Measurements from ENCODE around the gene TMEM108.

The TMEM108 gene

DNA sequence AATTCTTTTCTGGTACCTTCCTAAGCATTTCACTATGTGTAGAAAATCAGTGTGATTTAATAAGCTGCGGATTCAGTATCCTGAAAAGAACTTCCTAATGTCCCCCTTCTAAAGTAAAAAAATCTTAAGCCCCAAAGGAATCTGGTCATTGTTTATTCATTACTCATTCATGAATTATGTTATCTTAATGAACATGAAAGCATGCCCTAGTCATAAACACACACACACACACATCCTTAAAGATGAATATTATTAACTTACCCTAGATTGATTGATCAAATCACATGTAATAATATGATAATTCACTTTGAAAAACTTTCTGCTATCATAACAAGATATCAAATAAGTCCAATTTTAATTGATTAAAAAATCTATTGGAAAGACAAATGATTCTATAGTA, 265.2 kb downstream of the TMEM108 start:
- no peaks in the 10 kb centered on the region for H3K36me3 ChIP-seq (ENCODE audit: control insufficient read depth in 1 of 2, insufficient read depth in 2 of 2, low read length in 2 of 2)
- H3K4me1 ChIP-seq (ENCODE audit: control insufficient read depth in 1 of 2, insufficient read depth in 2 of 2, low read length in 2 of 2), result peaks cover 0 to 2% of the 10 kb centered on the region in 2 experiments
- no peak overlapping the region for H3K4ac ChIP-seq (ENCODE audit: low read depth, low read length)
- H2BK5ac ChIP-seq (ENCODE audit: low read depth, low read length, poor library complexity), result no peak overlapping the region
- no peak overlapping the region for H3K4me2 ChIP-seq (ENCODE audit: low read length)
- no peak overlapping the region for H4K91ac ChIP-seq (ENCODE audit: low read depth, low read length)
- no CpG with 5 or more reads among the region's 1 CpG for WGBS (ENCODE audit: extremely low coverage, insufficient coverage, insufficient read length)
- H2AK5ac ChIP-seq (ENCODE audit: low read length), result no peak overlapping the region
- no peak overlapping the region for H2AFZ ChIP-seq (ENCODE audit: insufficient read depth, low read length, poor library complexity)
- H3K9me3 ChIP-seq (ENCODE audit: insufficient read depth, low read depth, low read length), result no peaks in the 10 kb centered on the region
- H3K27ac ChIP-seq (ENCODE audit: low read depth, low read length), result no peak overlapping the region
- no peak overlapping the region for H4K12ac ChIP-seq (ENCODE audit: low read depth, low read length)
- H4K8ac ChIP-seq (ENCODE audit: low read depth, low read length), result no peak overlapping the region
- peaks cover 2% of the 10 kb centered on the region for H3K79me1 ChIP-seq (ENCODE audit: low read length)
- no peak overlapping the region for H3K23ac ChIP-seq (ENCODE audit: low read length)
- no peak overlapping the region for H3K14ac ChIP-seq (ENCODE audit: low read length)
- H3K9ac ChIP-seq (ENCODE audit: low read length), result no peak overlapping the region
- no peak for DNase-seq
- H3K4me3 ChIP-seq (ENCODE audit: low read depth, low read length), result no peak overlapping the region
- H2BK120ac ChIP-seq (ENCODE audit: insufficient read depth, low read length, poor library complexity), result no peak overlapping the region
- H3K18ac ChIP-seq (ENCODE audit: low read length), result no peak overlapping the region
- H3K27me3 ChIP-seq (ENCODE audit: insufficient read depth, low read length), result no peaks in the 10 kb centered on the region
- no peak overlapping the region for H2BK12ac ChIP-seq (ENCODE audit: low read length)
- H3K79me2 ChIP-seq (ENCODE audit: control insufficient read depth, insufficient read depth, low read length, poor library complexity), result no peaks in the 10 kb centered on the region

- no peak overlapping the region for H3K18ac ChIP-seq (ENCODE audit: low read length)
- peaks cover 1% of the 10 kb centered on the region for H3K79me2 ChIP-seq (ENCODE audit: control insufficient read depth, insufficient read depth, low read length, poor library complexity)
- H3K23ac ChIP-seq (ENCODE audit: low read length), result no peak overlapping the region
- H3K4me1 ChIP-seq (ENCODE audit: control insufficient read depth in 1 of 2, insufficient read depth in 2 of 2, low read length in 2 of 2), result peaks cover 0 to 3% of the 10 kb centered on the region in 2 experiments
- no peak overlapping the region for H4K12ac ChIP-seq (ENCODE audit: low read depth, low read length)
- H3K4me3 ChIP-seq (ENCODE audit: low read depth, low read length), result no peak overlapping the region
- no peak overlapping the region for H2BK120ac ChIP-seq (ENCODE audit: insufficient read depth, low read length, poor library complexity)
- DNase-seq, result no peak
- H3K9me3 ChIP-seq (ENCODE audit: insufficient read depth, low read depth, low read length), result no peaks in the 10 kb centered on the region
- no peak overlapping the region for H4K8ac ChIP-seq (ENCODE audit: low read depth, low read length)
- no peak overlapping the region for H3K9ac ChIP-seq (ENCODE audit: low read length)
- H3K14ac ChIP-seq (ENCODE audit: low read length), result no peak overlapping the region
- no peaks in the 10 kb centered on the region for H3K27me3 ChIP-seq (ENCODE audit: insufficient read depth, low read length)
- no peak overlapping the region for H2AFZ ChIP-seq (ENCODE audit: insufficient read depth, low read length, poor library complexity)
- H3K79me1 ChIP-seq (ENCODE audit: low read length), result no peaks in the 10 kb centered on the region
- no peak overlapping the region for H2AK5ac ChIP-seq (ENCODE audit: low read length)
- no peak overlapping the region for H2BK12ac ChIP-seq (ENCODE audit: low read length)
- WGBS (ENCODE audit: extremely low coverage, insufficient coverage, insufficient read length), result no CpG with 5 or more reads among the region's 1 CpG
- no peak overlapping the region for H4K91ac ChIP-seq (ENCODE audit: low read depth, low read length)
- H3K4me2 ChIP-seq (ENCODE audit: low read length), result no peak overlapping the region
- no peak overlapping the region for H2BK5ac ChIP-seq (ENCODE audit: low read depth, low read length, poor library complexity)
- H3K36me3 ChIP-seq (ENCODE audit: control insufficient read depth in 1 of 2, insufficient read depth in 2 of 2, low read length in 2 of 2), result no peaks in the 10 kb centered on the region
- no peak overlapping the region for H3K27ac ChIP-seq (ENCODE audit: low read depth, low read length)
- H3K4ac ChIP-seq (ENCODE audit: low read depth, low read length), result no peak overlapping the region
Measured at GRCh38 chr3:133317866-133318265, 279.7 kb downstream of the TMEM108 start.

DNA sequence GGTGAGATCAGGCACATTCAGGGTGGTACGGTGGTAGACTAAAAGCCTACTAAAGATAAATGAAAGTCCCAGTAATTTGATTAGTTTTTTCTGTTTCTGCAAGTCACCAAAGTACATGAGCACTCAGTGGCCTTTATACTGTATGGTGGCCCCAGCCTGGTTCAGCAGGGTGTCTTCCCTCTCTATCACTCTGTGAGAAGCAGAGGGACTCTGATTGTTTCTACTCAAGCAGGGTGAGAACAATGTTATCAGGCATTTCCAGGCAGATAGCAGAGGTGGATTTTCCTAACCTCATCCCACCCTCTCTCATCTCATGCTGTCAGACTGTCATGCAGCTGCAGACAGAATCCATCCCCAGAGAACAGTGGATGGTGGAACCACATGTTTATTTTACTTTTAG, 290.2 kb downstream of the TMEM108 start:
- DNase-seq, result no peak
- no peaks in the 10 kb centered on the region for H3K79me1 ChIP-seq (ENCODE audit: low read length)
- no peaks in the 10 kb centered on the region for H3K36me3 ChIP-seq (ENCODE audit: control insufficient read depth in 1 of 2, insufficient read depth in 2 of 2, low read length in 2 of 2)
- H3K27ac ChIP-seq (ENCODE audit: low read depth, low read length), result no peak overlapping the region
- no peak overlapping the region for H3K4me3 ChIP-seq (ENCODE audit: low read depth, low read length)
- H3K9ac ChIP-seq (ENCODE audit: low read length), result no peak overlapping the region
- no peak overlapping the region for H2BK12ac ChIP-seq (ENCODE audit: low read length)
- no peaks in the 10 kb centered on the region for H3K4me1 ChIP-seq (ENCODE audit: control insufficient read depth in 1 of 2, insufficient read depth in 2 of 2, low read length in 2 of 2)
- no peak overlapping the region for H4K91ac ChIP-seq (ENCODE audit: low read depth, low read length)
- H3K9me3 ChIP-seq (ENCODE audit: insufficient read depth, low read depth, low read length), result peaks cover 1% of the 10 kb centered on the region
- no peak overlapping the region for H3K14ac ChIP-seq (ENCODE audit: low read length)
- no peak overlapping the region for H3K23ac ChIP-seq (ENCODE audit: low read length)
- H3K18ac ChIP-seq (ENCODE audit: low read length), result no peak overlapping the region
- no peaks in the 10 kb centered on the region for H3K27me3 ChIP-seq (ENCODE audit: insufficient read depth, low read length)
- no peak overlapping the region for H4K12ac ChIP-seq (ENCODE audit: low read depth, low read length)
- H3K79me2 ChIP-seq (ENCODE audit: control insufficient read depth, insufficient read depth, low read length, poor library complexity), result no peaks in the 10 kb centered on the region
- H2BK5ac ChIP-seq (ENCODE audit: low read depth, low read length, poor library complexity), result no peak overlapping the region
- WGBS (ENCODE audit: extremely low coverage, insufficient coverage, insufficient read length), result no CpG with 5 or more reads among the region's 1 CpG
- H3K4me2 ChIP-seq (ENCODE audit: low read length), result no peak overlapping the region
- no peak overlapping the region for H2AFZ ChIP-seq (ENCODE audit: insufficient read depth, low read length, poor library complexity)
- no peak overlapping the region for H2AK5ac ChIP-seq (ENCODE audit: low read length)
- no peak overlapping the region for H2BK120ac ChIP-seq (ENCODE audit: insufficient read depth, low read length, poor library complexity)
- no peak overlapping the region for H3K4ac ChIP-seq (ENCODE audit: low read depth, low read length)
- no peak overlapping the region for H4K8ac ChIP-seq (ENCODE audit: low read depth, low read length)

- no peak overlapping the region for H2BK12ac ChIP-seq (ENCODE audit: low read length)
- no peaks in the 10 kb centered on the region for H3K79me1 ChIP-seq (ENCODE audit: low read length)
- DNase-seq, result peak in 1 of 2 donors; percentile 14
- H3K4me3 ChIP-seq (ENCODE audit: low read depth, low read length), result no peak overlapping the region
- no peaks in the 10 kb centered on the region for H3K4me1 ChIP-seq (ENCODE audit: control insufficient read depth in 1 of 2, insufficient read depth in 2 of 2, low read length in 2 of 2)
- H3K79me2 ChIP-seq (ENCODE audit: control insufficient read depth, insufficient read depth, low read length, poor library complexity), result no peaks in the 10 kb centered on the region
- H3K36me3 ChIP-seq (ENCODE audit: control insufficient read depth in 1 of 2, insufficient read depth in 2 of 2, low read length in 2 of 2), result no peaks in the 10 kb centered on the region
- no peak overlapping the region for H3K18ac ChIP-seq (ENCODE audit: low read length)
- H4K12ac ChIP-seq (ENCODE audit: low read depth, low read length), result no peak overlapping the region
- H4K91ac ChIP-seq (ENCODE audit: low read depth, low read length), result no peak overlapping the region
- no peak overlapping the region for H4K8ac ChIP-seq (ENCODE audit: low read depth, low read length)
- H2BK120ac ChIP-seq (ENCODE audit: insufficient read depth, low read length, poor library complexity), result no peak overlapping the region
- H3K14ac ChIP-seq (ENCODE audit: low read length), result no peak overlapping the region
- no peaks in the 10 kb centered on the region for H3K27me3 ChIP-seq (ENCODE audit: insufficient read depth, low read length)
- no peak overlapping the region for H2AFZ ChIP-seq (ENCODE audit: insufficient read depth, low read length, poor library complexity)
- H3K9ac ChIP-seq (ENCODE audit: low read length), result no peak overlapping the region
- H3K4ac ChIP-seq (ENCODE audit: low read depth, low read length), result no peak overlapping the region
- H2AK5ac ChIP-seq (ENCODE audit: low read length), result no peak overlapping the region
- no peak overlapping the region for H3K27ac ChIP-seq (ENCODE audit: low read depth, low read length)
- no peak overlapping the region for H3K4me2 ChIP-seq (ENCODE audit: low read length)
- no peak overlapping the region for H2BK5ac ChIP-seq (ENCODE audit: low read depth, low read length, poor library complexity)
- peaks cover 1% of the 10 kb centered on the region for H3K9me3 ChIP-seq (ENCODE audit: insufficient read depth, low read depth, low read length)
- no CpG with 5 or more reads among the region's 1 CpG for WGBS (ENCODE audit: extremely low coverage, insufficient coverage, insufficient read length)
- no peak overlapping the region for H3K23ac ChIP-seq (ENCODE audit: low read length)
Measured at GRCh38 chr3:133329626-133330025, 291.4 kb downstream of the TMEM108 start.

Measured in trophoblast cell (in vitro differentiated cells and primary cell).